A549 (cell line): ENCODE data around the gene KIF1A.
"Not testable (repeated sequence)": the region's sequence is repeated elsewhere in the genome, so short reads cannot be mapped to it uniquely, and the experiment has no call there.

Experiments used
- CHD4 ChIP-seq: fragments of 200-600 bp; sonication (generic); IDR thresholded peaks from 2 replicates; pipeline ENCODE4 v1.6.1; 2016; ENCODE audit warnings: antibody characterized with exemption, mild to moderate bottlenecking, borderline replicate concordance
- GATA3 ChIP-seq: IDR thresholded peaks from 2 replicates; pipeline ENCODE4 v1.6.1; 2012; ENCODE audit warnings: borderline replicate concordance
- JUN ChIP-seq, 2 experiments: fragments of >200 bp; sonication (Bioruptor Twin); formaldehyde crosslinking; IDR thresholded peaks; 2 replicates in 1 of 2; 3 replicates in 1 of 2; pipeline ENCODE4 v1.6.1; 2016 to 2017
- JUNB ChIP-seq: fragments of >200 bp; sonication (Bioruptor Twin); formaldehyde crosslinking; IDR thresholded peaks from 2 replicates; pipeline ENCODE4 v1.6.1; 2016
- POLR2A ChIP-seq: IDR thresholded peaks from 2 replicates; pipeline ENCODE4 v1.6.1; 2012; ENCODE audit warnings: mild to moderate bottlenecking, low read length
- RAD21 ChIP-seq, 2 experiments: fragments of >200 bp in 1 of 2; sonication (Bioruptor Twin) in 1 of 2; formaldehyde crosslinking in 1 of 2; IDR thresholded peaks in 1 of 2; conservative IDR thresholded peaks in 1 of 2; 2 replicates in 1 of 2; 3 replicates in 1 of 2; pipeline ENCODE4 v1.6.1; 2012 to 2018; ENCODE audit warnings: inconsistent platforms in 1 of 2
- SMC3 ChIP-seq: fragments of >200 bp; sonication (Bioruptor Twin); formaldehyde crosslinking; IDR thresholded peaks from 3 replicates; pipeline ENCODE4 v1.6.1; 2018; ENCODE audit warnings: inconsistent platforms
- TF ChIP-seq, protein P1 (sequence below): fragments of >200 bp; sonication (Bioruptor Twin); formaldehyde crosslinking; IDR thresholded peaks from 3 replicates; pipeline ENCODE4 v1.5.1; 2016
- TF ChIP-seq, protein P2 (sequence below): IDR thresholded peaks from 2 replicates; pipeline ENCODE4 v1.6.1; 2012; ENCODE audit warnings: low read depth, borderline replicate concordance
- TF ChIP-seq, protein P3 (sequence below): fragments of >200 bp; sonication (Bioruptor Twin); formaldehyde crosslinking; IDR thresholded peaks from 2 replicates; pipeline ENCODE4 v1.6.1; 2016

DNA sequence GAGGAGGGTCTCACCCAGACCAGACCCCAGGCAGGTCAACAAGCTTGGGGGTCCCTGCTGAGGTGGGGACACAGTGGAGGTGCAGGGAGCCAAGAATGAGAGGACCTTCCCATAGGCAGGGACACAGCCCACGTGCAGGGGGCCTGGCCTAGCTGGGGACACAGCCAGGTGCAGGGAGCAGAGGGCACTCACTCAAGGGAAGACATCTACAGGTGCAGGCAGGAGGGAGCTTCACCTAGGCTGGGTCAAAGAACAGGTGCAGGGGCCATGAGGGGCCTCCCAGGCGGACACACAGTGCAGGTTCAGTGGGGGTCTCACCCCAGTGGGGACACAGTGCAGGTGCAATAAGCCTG is 129.0 kb downstream of the KIF1A start:
- TF ChIP-seq GATA3; POLR2A; CHD4; RAD21 (conservative IDR thresholded peaks at IDR 0.05 in 1 of 2, IDR thresholded peaks at IDR 0.05 in 1 of 2); JUNB; SMC3; JUN (IDR thresholded peaks at IDR 0.05): not testable (repeated sequence)
- TF ChIP-seq, protein P1, sequence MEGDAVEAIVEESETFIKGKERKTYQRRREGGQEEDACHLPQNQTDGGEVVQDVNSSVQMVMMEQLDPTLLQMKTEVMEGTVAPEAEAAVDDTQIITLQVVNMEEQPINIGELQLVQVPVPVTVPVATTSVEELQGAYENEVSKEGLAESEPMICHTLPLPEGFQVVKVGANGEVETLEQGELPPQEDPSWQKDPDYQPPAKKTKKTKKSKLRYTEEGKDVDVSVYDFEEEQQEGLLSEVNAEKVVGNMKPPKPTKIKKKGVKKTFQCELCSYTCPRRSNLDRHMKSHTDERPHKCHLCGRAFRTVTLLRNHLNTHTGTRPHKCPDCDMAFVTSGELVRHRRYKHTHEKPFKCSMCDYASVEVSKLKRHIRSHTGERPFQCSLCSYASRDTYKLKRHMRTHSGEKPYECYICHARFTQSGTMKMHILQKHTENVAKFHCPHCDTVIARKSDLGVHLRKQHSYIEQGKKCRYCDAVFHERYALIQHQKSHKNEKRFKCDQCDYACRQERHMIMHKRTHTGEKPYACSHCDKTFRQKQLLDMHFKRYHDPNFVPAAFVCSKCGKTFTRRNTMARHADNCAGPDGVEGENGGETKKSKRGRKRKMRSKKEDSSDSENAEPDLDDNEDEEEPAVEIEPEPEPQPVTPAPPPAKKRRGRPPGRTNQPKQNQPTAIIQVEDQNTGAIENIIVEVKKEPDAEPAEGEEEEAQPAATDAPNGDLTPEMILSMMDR, result not testable (repeated sequence)
- TF ChIP-seq, protein P2, sequence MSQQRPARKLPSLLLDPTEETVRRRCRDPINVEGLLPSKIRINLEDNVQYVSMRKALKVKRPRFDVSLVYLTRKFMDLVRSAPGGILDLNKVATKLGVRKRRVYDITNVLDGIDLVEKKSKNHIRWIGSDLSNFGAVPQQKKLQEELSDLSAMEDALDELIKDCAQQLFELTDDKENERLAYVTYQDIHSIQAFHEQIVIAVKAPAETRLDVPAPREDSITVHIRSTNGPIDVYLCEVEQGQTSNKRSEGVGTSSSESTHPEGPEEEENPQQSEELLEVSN, result not testable (repeated sequence)
- TF ChIP-seq, protein P3, sequence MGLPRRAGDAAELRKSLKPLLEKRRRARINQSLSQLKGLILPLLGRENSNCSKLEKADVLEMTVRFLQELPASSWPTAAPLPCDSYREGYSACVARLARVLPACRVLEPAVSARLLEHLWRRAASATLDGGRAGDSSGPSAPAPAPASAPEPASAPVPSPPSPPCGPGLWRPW, result not testable (repeated sequence)
